NCI-H446 treated with DMSO at 0.1 percent for 48 hours (cell line): ENCODE measurements around the gene CENPX.

Source experiments
- DNase-seq: peaks from one replicate; lab custom pipeline; 2025; lab: John Stamatoyannopoulos, UW

CENPX gene

DNA sequence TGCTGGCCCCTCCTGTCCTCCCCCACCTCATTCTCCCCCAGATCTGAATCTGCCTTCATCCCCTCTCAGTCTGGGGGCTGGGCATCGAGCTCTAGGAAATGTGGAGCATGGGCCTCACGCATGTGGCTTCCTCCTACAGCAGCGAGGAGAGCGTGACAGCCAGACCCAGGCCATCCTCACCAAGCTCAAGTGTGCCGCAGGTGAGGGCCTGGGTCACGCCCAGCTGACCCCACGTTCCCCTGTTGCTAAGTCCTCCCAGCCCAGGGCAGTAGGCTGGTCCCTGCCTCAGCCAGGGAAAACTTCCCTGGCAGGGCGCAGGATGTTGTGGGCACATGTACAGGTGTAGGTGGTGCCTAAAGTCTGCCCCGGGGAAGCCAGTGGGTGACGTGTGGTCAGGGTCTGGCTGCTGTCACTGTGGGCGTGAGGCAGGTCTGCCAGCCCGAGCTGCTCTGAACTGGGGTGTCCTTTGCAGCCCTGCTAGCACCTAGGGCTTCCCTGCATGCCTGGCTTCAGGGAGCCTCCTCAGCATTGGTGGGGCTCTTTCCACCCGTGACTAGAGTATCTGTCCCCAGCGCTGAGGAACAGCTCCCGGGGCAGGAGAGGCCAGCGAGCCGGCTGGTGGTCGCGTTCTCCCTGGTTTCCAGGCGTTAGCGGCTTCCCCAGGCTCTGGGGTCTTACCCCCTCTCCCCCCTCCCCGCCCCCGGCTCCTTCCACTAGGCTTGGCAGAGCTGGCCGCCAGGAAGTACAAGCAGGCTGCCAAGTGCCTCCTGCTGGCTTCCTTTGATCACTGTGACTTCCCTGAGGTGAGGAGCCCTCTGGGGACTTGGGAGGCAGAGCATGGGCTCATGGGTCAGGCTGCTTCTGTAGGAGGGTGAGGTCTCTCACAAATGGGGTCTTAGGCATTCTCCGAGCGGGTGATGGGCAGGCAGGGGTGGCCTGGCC is 32.6 kb upstream of the CENPX start:
- no peak for DNase-seq

DNA sequence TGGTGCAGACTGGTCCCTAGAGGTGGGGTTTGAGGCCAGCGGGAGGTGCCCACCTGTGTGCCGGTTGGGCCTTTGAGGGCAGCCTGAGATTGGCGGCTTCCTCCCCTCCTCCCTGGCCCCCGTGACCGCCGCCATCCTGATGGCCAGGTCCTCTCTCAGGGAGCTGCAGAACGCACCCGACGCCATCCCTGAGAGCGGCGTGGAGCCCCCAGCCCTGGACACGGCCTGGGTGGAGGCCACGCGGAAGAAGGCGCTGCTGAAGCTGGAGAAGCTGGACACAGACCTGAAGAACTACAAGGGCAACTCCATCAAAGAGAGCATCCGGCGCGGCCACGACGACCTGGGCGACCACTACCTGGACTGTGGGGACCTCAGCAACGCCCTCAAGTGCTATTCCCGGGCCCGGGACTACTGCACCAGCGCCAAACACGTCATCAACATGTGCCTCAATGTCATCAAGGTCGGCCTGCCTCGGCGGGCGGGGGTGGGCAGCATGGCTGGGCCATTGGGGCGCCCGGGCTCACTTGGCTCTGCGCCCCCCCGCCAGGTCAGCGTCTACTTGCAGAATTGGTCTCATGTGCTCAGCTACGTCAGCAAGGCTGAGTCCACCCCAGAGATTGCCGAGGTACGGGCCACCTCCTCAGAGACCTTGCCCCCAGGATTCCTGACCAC is 31.8 kb upstream of the CENPX start:
- DNase-seq = no peak

GRCh38 chr17:82053556-82054263 is 31.0 kb upstream of the CENPX start:
- DNase-seq = no peak

GRCh38 chr17:82053130-82053529 is 30.5 kb upstream of the CENPX start:
- DNase-seq = no peak

GRCh38 chr17:82052638-82053059 is 30.0 kb upstream of the CENPX start:
- DNase-seq = no peak

DNA sequence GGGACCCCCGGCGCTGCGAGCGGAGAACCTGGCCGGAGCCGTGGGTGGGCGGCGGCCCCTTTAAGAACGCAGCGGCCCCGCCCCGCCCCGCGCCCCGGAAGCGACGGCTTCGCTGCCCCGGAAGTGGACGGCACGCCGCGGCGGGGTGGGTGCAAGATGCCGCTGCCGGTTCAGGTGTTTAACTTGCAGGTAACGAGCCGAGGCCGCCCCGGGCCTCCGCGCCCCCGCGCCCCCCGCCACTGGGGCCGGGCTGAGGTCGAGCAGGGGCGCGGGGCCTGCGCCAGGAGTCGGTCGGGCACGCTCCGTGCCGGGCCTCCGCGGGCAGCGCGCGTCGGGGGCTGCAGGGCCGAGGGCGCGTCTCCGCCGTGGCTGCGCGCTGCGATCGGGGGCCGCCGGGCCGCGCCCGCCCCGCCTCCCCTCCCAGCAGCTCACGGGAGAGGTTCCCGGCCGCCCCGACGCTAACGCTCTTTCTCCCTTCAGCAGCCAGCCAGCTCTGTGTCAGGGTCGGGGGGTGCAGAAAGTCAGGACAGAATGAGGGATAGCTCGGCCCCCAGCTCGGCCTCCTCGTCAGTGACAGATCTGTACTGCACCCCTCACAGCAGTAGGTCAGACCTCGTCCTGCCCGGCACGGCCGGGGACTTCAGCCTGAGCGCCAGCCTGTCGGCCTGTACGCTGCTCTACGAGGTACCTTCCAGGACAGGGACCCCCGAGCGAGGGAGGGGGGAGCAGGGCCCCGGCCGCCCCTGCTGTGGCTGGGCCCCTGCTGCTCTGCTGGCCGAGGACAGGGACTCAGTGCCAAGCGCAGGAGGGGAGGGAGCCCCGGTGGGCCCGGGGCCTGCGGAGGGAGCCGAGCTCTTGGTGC is 29.3 kb upstream of the CENPX start, which contains the start of the genes GPS1 and RFNG:
GPS1 (plus strand) TSS at position 123 of the 862 bp plus-strand sequence; CDS start at position 157, 34 bp downstream.
RFNG (minus strand) TSS at position 36 of the 862 bp plus-strand sequence. CDS start 45 bp downstream, outside the sequence.
- no peak for DNase-seq

- DNase-seq = no peak
Measured at GRCh38 chr17:82050761-82051641, 28.3 kb upstream of the CENPX start.

DNA sequence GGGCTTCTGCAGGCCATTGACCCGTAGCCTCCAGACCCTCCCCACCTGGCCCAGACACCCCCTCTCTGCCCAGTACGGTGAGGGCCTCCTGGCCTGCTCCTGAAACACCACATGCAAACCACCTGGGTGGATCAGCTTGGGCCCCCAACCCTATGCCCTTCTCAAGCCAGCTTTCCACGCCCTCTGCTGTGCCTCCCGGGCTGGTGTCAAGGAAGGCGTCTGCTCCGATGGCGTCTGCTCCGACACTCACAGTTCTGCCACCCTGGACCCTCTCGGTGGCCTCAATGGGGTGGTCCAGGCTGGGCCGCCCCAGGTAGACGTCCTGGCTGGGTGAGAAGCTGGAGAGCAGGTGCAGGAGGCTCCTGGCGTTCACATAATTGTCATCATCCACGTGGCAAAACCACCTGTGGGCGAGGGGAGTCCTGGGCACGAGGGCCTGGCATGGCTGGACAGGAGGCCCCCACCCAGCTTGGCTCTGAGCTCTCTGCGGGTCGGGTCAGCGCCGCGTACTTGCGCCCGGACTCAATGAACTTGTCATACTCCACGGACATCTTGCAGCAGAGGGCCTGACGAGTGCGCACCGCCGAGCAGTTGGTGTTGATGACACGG is 27.6 kb upstream of the CENPX start:
- DNase-seq = no peak

DNA sequence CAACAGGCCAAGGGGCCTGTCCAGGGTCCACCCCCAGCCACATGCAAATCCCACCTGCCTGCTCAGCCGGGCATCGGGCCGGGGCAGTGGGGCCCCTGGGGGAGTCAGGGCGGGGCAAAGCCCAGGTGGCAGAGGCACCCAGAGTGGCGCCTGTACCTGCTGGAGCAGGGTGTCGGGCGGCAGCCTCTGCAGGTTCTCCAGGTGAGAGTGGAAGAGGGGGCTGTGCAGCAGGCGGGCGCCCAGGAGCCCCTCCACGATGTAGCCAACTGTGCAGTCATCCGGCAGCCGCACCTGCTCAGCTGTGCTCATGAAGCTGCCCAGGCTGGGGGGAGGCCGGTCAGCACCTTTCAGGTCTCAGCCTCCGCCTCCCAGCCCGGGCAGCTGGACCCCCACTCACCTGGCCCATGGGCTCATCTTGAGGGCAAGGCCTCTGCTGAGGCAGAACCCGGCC is 26.9 kb upstream of the CENPX start:
- DNase-seq = no peak

DNA sequence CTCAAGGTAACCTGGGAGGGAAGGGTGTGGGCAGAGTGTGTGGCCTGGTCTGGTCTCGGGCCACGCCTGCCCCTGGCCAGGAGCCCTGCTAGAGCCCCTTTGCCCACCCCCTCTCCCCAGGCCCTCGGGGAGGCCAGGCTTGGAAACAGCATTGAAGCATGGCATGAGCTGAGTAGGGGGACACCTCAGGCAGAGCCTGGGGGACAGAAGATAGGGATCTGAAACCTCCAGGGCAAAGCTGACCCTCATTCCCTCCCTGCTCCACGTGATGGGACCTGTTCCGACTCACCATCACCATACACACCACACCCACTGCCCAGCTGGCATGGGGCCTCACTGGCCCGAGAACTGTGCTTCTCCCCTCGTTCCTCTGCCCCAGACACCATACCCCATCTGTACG is 26.4 kb upstream of the CENPX start:
- no peak for DNase-seq

DNA sequence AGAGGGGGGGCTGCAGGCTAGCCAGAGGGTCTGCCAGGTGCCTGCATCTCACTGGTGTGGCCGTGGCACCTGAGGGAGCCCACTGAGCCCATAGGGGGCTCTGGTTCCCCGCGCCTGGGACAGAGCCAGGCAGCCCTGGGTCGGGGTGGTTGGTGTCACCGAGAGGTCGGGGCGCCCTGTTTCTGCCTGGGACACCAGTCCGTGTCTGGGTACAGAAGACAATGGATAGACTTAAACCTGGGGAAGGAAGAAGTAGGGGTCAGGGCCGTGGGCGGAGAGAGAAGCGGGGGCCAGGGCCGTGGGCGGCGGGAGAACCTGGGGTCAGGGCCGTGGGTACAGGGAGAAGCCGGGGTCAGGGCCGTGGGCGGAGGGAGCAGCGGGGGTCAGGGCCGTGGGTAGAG is 25.9 kb upstream of the CENPX start:
- DNase-seq = no peak

GRCh38 chr17:82047914-82048570 is 25.4 kb upstream of the CENPX start:
- no peak for DNase-seq

DNA sequence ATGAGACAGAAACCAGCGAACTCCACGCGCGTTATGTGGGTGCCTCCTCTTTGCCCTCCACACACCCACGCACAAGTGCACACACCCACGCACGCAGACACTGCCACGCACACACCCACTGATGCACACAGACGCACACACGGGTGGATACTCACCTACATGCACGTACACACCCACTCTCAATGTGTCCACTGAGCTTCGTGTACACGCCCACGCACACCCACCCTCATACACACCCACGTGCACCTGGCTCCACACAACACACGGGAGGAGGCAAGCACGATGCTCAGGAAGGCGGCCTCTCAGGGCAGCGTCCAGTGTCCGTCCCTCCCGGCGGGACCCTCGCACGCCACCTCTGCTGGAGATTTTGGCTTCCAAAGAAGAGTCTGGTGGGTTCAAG is 24.7 kb upstream of the CENPX start:
- no peak for DNase-seq

GRCh38 chr17:82046903-82047302 is 24.2 kb upstream of the CENPX start:
- no peak for DNase-seq

DNA sequence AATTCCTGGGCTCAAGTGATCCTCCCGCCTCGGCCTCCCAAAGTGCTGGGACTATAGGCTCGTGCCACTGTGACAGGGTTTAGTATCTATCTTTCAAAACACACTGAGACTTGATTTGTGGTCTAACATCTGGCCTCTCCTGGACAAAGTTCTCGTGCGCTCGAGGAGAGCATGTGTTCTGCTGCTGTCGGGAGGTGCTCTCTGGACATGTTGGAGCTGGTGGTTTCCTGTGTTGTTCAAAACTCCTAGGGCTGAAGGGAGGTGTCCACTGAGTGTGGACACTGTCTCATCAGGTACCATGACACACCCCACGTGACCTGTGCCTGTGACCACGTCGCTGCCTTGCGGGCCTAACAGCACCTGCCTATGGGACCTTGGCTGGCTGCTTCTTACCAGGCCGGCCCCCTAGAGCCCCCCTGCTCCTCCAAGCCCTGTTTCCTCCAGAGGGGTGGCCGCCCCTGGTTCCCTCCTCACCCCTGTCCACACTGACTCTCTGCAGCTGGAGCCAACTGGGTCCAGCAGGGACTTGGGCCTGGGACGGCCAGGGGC is 23.3 kb upstream of the CENPX start:
- no peak for DNase-seq

GRCh38 chr17:82043507-82043906 is 20.8 kb upstream of the CENPX start:
- DNase-seq = no peak

- DNase-seq = no peak
Measured at GRCh38 chr17:82042649-82043048, 20.0 kb upstream of the CENPX start.

DNA sequence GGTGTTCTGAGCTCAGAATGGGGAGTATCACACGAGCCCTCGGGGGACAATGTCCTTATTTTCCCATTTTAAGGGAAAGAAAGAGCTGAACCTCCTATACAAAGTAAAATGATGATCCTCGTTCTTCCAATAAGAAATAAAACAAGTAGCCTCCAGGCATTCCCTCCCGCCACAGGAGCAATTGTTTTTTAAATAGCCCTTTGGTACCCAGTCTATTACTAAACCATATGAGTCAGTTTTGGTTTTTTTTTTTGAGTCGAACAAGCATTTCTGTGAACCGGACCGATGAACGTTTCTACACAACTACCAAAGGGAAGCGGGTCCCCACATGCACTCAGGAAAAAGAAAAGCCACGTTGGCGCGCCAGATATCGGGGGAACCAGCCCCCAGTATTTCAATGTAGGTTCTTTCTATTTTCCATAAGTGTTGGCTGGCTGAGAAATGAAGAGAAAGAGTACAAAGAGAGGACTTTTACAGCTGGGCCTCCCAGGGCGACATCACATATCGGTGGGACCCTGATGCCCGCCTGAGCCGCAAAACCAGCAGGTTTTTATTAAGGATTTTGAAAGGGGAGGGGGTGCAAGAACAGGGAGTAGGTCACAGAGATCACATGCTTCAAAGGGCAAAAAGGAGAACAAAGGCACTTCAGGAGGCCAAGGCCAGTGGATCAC is 18.6 kb upstream of the CENPX start:
- no peak for DNase-seq
